Measurements from ENCODE around the gene SPECC1. TPM values are rescaled to one million over a fixed set of nuclear protein-coding genes. Genes with fewer than 3 reads are reported as not detected.

Gene SPECC1
- total and polyA plus RNA-seq, 2 donors (not counting 3 experiments of a cell fraction or from before 2014, with no cell fraction given): 5.3 to 20.4 TPM

DNA sequence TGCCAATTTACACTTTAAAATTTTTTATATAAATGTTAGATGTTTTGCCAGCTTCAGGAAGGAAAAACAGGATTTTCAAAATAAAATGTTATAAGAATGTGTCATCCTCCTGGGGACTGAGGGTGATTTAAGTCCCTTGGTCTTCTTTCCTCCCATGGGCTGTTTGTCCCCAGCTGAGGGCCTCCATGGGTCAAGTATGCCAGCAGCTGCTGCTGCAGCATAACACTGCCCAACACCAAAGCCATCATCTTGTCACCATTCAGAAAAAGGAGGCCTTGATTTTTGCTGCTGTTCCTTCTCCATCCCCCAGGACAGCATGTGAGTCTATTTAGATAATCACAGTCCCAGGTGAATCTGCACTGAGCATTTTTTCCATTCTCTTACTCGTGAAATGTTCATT lies 269.6 kb downstream of the SPECC1 start:
- CTCF ChIA-PET: interaction anchor here (1.5 kb wide), 1 partner anchor 13 kb away, joined by 3 read pairs; no protein-coding TSS in a partner anchor
- TF ChIP-seq MYC (IDR thresholded peaks at IDR 0.05; ENCODE audit: low read depth, low read length) (no peak), JUN (IDR thresholded peaks at IDR 0.05; ENCODE audit: borderline replicate concordance, insufficient read depth, insufficient read length, low read depth) (no peak)
- Histone ChIP-seq H3K4me1 (ENCODE audit: control insufficient read depth, extremely low read depth, insufficient read depth, low read length) (no peaks in the 10 kb centered on the region), H3K9me1 (replicated peaks; ENCODE audit: control insufficient read depth, extremely low read depth, insufficient read depth, low read length) (no peaks in the 10 kb centered on the region), H3K36me3 (ENCODE audit: control insufficient read depth in 2 of 2, extremely low read depth in 1 of 2, insufficient read depth in 2 of 2, low read length in 2 of 2) (no peaks in the 10 kb centered on the region), H4K20me1 (replicated peaks; ENCODE audit: control insufficient read depth, extremely low read depth, insufficient read depth, low read length) (no peaks in the 10 kb centered on the region), H3K4me3 (replicated peaks in 1 of 3; ENCODE audit: insufficient read depth in 1 of 3, low read depth in 1 of 3, low read length in 3 of 3) (no peak overlapping the region), H2AFZ (ENCODE audit: low read depth, low read length) (no peak overlapping the region), H3K79me2 (ENCODE audit: control insufficient read depth, insufficient read depth, low read length) (no peaks in the 10 kb centered on the region), H3K9me3 (replicated peaks; ENCODE audit: control insufficient read depth, insufficient read depth, low read length) (no peaks in the 10 kb centered on the region), H3K27me3 (ENCODE audit: control insufficient read depth in 2 of 2, insufficient read depth in 2 of 2, low read length in 2 of 2) (no peaks in the 10 kb centered on the region), H3K4me2 (ENCODE audit: insufficient read depth, low read length) (no peak overlapping the region), H3K27ac (ENCODE audit: insufficient read depth, low read depth, low read length) (no peak overlapping the region), H3K9ac (replicated peaks; ENCODE audit: extremely low read depth, insufficient read depth, low read length) (no peak overlapping the region)
- dilution Hi-C loops (cut with MboI; ENCODE audit: extremely low pct_ligation_motif_present, low sequenced_read_pairs): no loop called here
- POLR2A ChIA-PET: no interaction called here
- FAIRE-seq (no peak), DNase-seq (ENCODE audit: low read depth, low spot score) (no peak)
- intact Hi-C loops (cut with micrococcal nuclease): no loop called here
- BruUV-seq (replicated peaks): no TSS peak

DNA sequence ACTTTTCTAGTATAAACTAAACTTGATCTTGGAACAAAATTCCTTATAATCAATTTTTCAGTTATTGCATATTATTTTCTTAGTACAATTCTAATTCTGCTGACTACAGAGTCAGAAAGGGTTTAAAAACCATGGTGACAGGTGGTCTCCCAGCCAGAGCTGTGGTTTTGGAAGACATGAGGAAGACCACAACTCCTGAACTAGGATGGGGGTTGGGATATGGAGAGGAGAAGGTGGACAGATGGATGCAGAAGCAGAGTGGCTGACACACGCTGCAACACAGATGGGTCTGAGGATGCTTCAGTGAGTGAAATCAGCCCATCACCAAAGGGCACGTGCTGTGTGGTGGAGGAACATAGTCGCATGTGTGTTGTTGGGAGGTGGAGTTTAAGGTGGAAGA lies 270.5 kb downstream of the SPECC1 start:
- no peak overlapping the region for H3K27ac ChIP-seq (ENCODE audit: insufficient read depth, low read depth, low read length)
- no peaks in the 10 kb centered on the region for H3K79me2 ChIP-seq (ENCODE audit: control insufficient read depth, insufficient read depth, low read length)
- no peak for DNase-seq (ENCODE audit: low read depth, low spot score)
- TF ChIP-seq JUN (IDR thresholded peaks at IDR 0.05; ENCODE audit: borderline replicate concordance, insufficient read depth, insufficient read length, low read depth): no peak
- TF ChIP-seq, protein P1, sequence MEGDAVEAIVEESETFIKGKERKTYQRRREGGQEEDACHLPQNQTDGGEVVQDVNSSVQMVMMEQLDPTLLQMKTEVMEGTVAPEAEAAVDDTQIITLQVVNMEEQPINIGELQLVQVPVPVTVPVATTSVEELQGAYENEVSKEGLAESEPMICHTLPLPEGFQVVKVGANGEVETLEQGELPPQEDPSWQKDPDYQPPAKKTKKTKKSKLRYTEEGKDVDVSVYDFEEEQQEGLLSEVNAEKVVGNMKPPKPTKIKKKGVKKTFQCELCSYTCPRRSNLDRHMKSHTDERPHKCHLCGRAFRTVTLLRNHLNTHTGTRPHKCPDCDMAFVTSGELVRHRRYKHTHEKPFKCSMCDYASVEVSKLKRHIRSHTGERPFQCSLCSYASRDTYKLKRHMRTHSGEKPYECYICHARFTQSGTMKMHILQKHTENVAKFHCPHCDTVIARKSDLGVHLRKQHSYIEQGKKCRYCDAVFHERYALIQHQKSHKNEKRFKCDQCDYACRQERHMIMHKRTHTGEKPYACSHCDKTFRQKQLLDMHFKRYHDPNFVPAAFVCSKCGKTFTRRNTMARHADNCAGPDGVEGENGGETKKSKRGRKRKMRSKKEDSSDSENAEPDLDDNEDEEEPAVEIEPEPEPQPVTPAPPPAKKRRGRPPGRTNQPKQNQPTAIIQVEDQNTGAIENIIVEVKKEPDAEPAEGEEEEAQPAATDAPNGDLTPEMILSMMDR (IDR thresholded peaks at IDR 0.05; ENCODE audit: extremely low read depth in 1 of 2, insufficient read depth in 1 of 2, low read depth in 1 of 2, low read length in 2 of 2): no peak
- no peak for TF ChIP-seq POLR2AphosphoS5 (IDR thresholded peaks at IDR 0.05; ENCODE audit: insufficient read depth, low read depth, low read length)
- TF ChIP-seq POLR2A (IDR thresholded peaks at IDR 0.05; ENCODE audit: low read depth, low read length): no peak
- no peaks in the 10 kb centered on the region for H3K9me1 ChIP-seq (replicated peaks; ENCODE audit: control insufficient read depth, extremely low read depth, insufficient read depth, low read length)
- no peak overlapping the region for H2AFZ ChIP-seq (ENCODE audit: low read depth, low read length)
- no peak overlapping the region for H3K4me2 ChIP-seq (ENCODE audit: insufficient read depth, low read length)
- FAIRE-seq: no peak
- H3K9ac ChIP-seq (replicated peaks; ENCODE audit: extremely low read depth, insufficient read depth, low read length): no peak overlapping the region
- POLR2A ChIA-PET: no interaction called here
- CTCF ChIA-PET: interaction anchor here (1.5 kb wide), 1 partner anchor 14 kb away, joined by 3 read pairs; no protein-coding TSS in a partner anchor
- no peak overlapping the region for H3K4me3 ChIP-seq (replicated peaks in 1 of 3; ENCODE audit: insufficient read depth in 1 of 3, low read depth in 1 of 3, low read length in 3 of 3)
- H4K20me1 ChIP-seq (replicated peaks; ENCODE audit: control insufficient read depth, extremely low read depth, insufficient read depth, low read length): no peaks in the 10 kb centered on the region
- dilution Hi-C loops (cut with MboI; ENCODE audit: extremely low pct_ligation_motif_present, low sequenced_read_pairs): no loop called here
- no peaks in the 10 kb centered on the region for H3K4me1 ChIP-seq (ENCODE audit: control insufficient read depth, extremely low read depth, insufficient read depth, low read length)
- intact Hi-C loops (cut with micrococcal nuclease): no loop called here
- no peaks in the 10 kb centered on the region for H3K27me3 ChIP-seq (ENCODE audit: control insufficient read depth in 2 of 2, insufficient read depth in 2 of 2, low read length in 2 of 2)
- H3K9me3 ChIP-seq (replicated peaks; ENCODE audit: control insufficient read depth, insufficient read depth, low read length): no peaks in the 10 kb centered on the region
- no peaks in the 10 kb centered on the region for H3K36me3 ChIP-seq (ENCODE audit: control insufficient read depth in 2 of 2, extremely low read depth in 1 of 2, insufficient read depth in 2 of 2, low read length in 2 of 2)
- no TSS peak for BruUV-seq (replicated peaks)
